Stimulated activated naive CD8-positive, alpha-beta T cell treated with anti-CD3 and anti-CD28 coated beads, Interleukin-15, Interleukin-2, amounts not matched to agents 100 U/mL and 50 U/mL, for 24 hours (primary cell): ENCODE measurements around the gene HOXB5.
A peak's percentile ranks its signal among the peaks of the same experiment; 100 is the strongest.

Experiments used
- ATAC-seq: fragments of 150-1000 bp; cut with Tn5 transposase; one replicate; pipeline ENCODE4 v1.10.0; 2021
- DNase-seq: peaks from one replicate; pipeline ENCODE4 v3.0.0; 2021

HOXB5 gene

GRCh38 chr17:48615963-48616716 lies 22.6 kb upstream of the HOXB5 start:
- ATAC-seq (no peak), DNase-seq (no peak)

DNA sequence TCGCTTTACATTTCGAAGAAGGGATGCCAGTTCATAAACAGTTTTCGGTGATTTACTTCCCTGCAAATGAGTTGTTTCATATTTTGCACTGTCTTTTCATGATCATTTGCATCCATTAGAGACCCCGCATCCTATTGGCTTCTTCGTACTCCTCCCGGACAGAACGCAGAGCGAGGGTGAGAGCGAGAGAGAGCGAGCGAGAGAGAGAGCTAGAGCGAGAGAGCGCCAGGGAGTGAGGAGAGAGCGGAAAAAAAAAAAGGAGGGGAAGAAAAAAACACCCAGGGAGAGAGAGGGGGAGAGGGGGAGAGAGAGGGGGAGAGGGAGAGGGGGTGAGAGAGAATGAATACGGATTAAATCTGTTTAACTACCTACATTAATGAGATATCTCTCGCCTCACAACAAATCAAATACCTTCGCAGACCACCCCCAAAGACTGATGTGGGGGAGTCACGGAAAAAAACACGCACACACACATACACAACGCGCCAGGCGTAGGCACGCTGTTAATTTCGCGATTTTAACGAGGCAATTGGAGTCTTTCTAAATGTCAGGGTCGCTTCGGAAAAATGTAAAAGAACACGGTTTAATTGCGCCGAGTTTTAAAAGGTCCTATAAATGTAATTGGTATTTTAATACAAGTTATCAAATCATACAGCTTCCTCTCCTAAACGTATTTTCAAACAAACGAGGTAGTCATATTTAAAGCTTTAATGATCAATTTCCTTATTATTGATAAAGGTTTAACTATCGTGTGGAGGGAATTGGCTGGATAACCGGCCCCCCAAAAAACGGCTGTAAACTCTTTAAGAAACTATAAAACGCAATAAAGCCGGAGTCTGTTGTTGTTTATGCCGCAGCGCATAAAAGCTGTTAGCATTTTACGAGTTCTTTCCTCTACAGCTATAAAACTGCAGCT lies 21.7 kb upstream of the HOXB5 start, which contains the start of gene HOXB8:
Gene HOXB8, minus strand, starts transcription at position 246 of the 916 bp plus-strand sequence. CDS start 588 bp downstream, outside the sequence.
- no peak for ATAC-seq
- DNase-seq = no peak

DNA sequence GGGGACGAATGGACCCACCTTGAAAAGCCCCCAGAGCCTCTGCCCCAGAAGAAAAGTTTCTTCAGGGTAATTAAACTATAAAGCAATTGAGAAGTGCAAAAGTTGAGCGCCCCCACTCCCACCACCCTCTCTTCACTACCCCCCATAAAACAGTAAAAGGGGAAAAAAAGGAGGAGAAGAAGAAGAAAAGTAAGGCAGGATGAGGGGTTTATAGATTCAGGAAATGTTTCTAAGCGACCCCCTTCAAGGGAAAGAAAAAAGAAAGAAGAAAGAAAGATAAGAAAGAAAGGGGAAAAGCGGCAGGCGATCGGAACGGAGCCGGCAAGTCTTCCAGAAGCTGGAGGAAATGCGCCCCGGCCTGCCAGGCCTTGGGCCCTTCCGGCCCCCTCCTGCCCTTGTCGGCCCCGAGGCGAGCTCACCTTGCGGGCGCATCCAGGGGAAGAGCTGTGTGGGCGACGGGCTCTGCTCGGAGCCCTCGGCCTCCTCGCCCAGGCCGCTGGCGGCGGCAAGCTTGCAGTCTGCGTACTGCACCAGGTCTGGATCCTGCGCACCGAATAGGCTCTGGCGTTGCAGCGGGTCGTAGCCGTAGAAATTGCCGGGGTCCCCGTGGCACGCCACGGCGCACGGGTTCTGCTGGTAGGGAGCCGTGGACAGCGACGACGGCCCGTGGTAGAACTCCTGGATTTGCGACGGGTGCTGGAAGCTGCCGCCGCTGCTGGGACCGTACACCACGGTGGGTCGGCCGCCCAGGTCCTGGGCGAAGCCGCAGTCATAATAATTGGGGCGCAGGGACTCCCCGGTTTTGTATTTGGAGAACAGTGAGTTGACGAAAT lies 20.5 kb upstream of the HOXB5 start:
- peak; percentile 30 for DNase-seq
- ATAC-seq = no peak

DNA sequence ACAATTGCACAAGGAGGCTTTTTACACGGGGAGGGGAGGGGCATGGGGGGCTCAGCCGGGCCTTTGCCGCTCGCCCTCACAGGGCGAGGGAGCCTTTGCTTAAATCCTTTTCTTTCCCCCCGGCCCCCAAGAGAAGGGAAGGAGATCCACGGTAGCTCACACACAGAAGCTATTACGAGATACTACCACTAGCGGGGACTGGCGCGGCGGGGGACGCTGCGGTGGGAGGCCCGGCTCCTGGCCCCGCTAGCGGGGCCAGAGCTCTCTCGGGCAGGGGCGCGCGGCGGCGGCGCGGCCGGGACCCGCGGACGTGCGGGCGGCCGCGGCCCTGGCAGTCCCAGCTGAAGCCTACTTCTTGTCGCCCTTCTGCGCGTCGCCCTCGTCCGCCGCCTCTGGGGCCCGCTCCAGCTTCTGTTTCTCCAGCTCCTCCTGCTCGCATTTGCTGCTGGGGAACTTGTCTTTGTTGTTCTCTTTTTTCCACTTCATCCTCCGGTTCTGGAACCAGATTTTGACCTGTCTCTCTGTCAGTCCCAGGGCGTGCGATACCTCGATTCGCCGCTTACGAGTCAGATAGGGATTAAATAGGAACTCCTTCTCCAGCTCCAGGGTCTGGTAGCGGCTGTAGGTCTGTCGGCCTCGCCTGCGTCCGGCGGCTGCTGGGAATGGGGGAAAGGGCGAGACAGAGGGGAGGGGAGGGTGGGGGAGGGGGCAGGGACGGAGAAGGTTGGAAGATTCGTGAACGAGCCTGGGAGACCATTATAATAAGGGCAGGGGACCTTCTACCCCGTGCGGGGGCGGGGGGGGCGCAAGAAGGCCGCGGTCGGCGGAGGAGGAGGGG lies 19.5 kb upstream of the HOXB5 start:
- peak; percentile 53 for DNase-seq
- peak; percentile 53 for ATAC-seq

DNA sequence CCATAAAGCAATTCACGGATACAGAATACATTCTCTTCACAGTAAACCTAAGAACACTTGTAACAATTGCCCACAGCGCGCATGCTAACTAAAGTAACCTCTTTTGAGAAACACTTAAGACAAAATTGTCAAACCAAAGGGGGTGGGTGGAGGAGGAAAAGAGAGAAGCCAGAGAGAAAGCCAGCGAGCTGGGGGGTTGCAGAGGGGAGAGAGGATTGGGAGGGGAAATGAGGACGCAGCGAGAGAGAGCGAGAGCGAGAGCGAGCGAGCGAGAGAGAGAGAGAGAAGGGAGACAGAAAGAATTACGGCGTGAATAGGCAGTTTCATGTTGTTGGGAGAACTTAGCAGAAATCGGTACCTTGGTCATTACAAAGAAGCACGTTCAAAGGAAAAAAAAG lies 18.9 kb upstream of the HOXB5 start:
- DNase-seq (no peak), ATAC-seq (no peak)

DNA sequence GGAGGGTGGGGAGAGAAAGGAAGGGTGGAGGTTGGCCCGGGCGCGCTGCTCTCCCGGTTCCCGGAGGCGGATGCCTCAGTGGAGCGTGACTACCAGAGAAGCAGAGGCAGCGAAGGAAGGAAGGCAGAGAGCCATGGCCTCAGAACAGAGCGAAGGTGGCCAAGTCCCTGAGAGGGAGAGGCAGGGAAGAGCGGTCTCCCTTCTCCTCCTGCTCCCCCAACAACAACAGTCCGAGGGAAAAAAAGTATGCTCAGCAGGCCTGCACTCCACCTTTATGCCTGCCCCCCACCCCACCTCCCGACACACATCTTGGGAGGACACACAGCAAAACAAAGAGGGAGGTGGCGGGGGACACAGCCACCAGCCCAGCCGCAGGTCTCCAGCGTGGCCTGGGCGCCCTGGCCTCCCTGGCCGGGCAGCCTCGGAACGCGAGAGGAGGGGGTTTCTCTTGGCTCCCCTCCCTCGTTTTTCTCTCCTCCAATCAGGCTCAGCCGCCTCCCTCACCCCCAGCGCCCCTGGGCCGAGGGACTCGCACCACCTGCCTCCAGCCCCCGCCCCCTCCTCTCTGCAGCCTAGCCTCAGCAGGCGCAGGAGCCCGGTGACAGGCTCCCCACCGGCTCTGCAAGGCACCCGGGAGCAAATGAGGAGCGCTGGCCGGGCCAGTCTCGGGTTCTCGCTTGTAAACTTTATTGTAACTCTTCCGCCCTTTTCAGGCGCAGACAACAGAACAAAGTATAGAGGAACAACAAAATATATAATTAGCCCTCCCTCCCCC lies 18.3 kb upstream of the HOXB5 start:
- ATAC-seq (no peak), DNase-seq (peak; percentile 31)

DNA sequence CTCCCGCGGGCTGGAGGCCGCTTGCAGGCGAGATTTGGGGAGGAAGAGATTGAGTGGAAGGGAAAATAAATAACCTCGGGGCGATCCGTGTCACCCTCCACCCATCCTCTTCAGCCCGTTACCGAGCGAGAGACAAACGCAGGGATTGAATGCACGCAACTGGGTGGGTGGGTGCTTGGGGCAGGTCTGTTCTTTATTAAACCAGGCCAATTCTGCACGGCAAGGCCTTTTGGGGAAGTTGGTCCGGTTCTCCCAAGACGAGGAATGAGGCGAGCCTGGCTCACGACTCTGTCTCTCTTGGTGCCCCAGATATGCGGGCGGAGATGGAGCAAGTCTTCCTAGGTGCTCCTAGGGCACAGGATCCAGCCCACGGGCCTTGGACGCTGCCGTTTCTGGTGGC lies 17.6 kb upstream of the HOXB5 start:
- ATAC-seq (no peak), DNase-seq (no peak)

GRCh38 chr17:48610282-48611211 lies 17.0 kb upstream of the HOXB5 start, which contains the start of gene HOXB7:
TSS of gene HOXB7 (minus strand) at chr17:48611017. CDS start at chr17:48610918, 99 bp downstream.
- ATAC-seq (peak; percentile 39), DNase-seq (peak; percentile 85)

DNA sequence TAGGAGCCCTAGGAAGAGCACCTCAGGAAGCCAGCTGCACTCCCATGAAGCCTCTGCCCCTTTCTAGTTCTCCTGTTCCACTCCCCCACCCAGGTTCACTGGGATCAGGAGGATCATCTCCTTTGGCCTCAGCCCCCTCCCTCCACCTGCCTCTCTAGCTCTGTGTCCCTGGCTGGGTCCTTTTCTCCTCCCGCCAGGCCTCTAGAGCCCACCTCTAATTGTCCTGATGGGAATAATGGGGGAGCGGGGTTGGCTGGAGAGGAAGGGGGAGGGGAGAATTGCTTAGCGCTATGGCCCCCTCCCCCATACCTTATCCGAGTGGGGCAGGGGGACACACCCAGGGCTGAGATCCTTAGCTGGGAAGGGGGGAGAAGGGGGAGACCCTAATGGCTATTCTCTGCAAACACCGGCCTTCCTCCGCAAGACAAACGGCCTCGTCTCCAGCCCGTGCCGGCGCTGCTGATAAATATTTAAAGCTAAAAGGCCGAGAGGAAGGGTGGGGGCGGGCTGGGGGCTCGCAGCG lies 16.2 kb upstream of the HOXB5 start:
- ATAC-seq (no peak), DNase-seq (no peak)

GRCh38 chr17:48609033-48609432 lies 15.5 kb upstream of the HOXB5 start:
- DNase-seq = no peak
- ATAC-seq = no peak

DNA sequence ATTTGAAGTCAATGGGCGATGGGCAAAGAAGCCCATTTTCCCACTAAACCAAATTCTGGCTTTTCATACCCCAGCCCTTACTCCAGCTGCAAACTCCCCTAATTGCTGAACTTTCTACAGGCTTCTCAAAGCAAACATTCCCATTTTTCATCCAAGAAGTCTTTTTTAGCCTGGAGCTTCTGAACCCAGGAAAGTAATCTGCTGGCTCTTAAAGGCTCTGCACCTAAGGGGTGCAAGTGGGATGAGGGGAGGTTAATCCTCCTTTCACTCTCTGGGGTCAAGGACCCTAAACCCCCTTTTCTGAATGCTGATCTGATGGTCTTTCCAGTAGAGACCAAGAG lies 14.9 kb upstream of the HOXB5 start:
- DNase-seq (no peak), ATAC-seq (no peak)

DNA sequence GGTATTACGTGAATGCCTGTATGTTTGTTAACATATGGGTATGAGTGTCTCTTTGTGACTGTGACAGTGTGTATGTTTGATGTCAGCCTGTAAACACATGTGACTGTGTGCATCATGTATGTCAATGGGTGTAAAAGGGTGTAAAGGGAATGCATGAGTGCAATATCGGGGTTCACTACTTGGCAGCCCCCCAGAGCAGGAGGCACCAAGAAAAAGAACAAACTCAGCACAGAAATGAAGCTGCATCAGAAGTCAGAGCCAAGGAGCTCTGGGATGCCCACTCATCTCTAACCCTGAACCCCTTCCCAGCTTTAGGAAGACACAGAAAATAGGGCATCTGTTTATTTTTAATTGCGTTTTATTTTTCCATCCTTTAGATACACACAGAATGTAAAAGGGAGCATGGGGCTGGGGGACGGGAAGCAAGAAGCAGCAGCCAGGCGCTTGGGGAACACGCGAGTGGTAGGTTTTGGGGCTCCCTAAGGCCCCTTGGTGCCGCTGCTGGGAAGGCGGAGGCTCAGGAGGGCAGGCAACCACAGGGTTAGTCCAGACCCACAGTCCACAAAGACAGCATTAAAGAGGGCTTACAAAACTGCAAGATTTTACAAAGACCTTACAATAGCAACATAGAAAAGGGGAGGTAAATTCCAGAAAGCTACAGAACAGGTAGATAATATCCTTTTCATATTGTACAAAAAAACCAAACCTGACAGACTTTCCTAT lies 13.5 kb upstream of the HOXB5 start:
- ATAC-seq (no peak), DNase-seq (no peak)

GRCh38 chr17:48605991-48606891 lies 12.7 kb upstream of the HOXB5 start:
- ATAC-seq = no peak
- no peak for DNase-seq

GRCh38 chr17:48605409-48605919 lies 11.9 kb upstream of the HOXB5 start:
- no peak for DNase-seq
- ATAC-seq = no peak

DNA sequence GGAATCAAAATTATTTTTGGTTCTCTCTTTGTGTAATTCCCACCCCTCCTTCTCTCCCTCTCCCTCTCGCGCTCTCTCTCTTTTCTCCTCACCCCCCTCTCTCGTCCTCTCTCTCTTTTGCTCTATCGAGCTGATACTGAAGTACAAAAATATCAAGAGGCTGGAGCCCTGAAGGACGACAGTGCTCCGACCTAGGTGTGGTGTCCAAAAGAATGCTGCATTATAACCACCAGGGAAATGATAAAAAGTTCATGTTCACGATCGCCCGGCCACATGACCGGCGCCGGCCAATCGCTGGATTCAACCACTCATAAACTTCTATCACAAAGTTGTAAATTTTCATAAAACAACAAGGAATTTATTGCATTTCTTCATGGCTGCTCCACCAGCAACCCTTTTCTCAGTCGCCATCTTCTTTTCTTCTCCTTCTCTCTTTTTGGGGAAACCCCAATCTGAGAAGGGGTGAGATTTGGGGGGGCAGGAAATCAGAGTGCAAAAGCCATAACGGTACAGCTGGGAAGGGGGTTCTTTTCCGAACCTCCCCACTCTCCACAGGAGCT lies 11.3 kb upstream of the HOXB5 start, which contains the start of gene HOXB6:
Gene HOXB6, minus strand, starts transcription at position 217 of the 560 bp plus-strand sequence. CDS start 6,836 bp downstream, outside the sequence.
- no peak for DNase-seq
- ATAC-seq = no peak

GRCh38 chr17:48603959-48604769 lies 10.6 kb upstream of the HOXB5 start:
- no peak for DNase-seq
- no peak for ATAC-seq
